ENCODE measurements around the gene DOCK7.

The DOCK7 gene

GRCh38 chr1:62523860-62524259, 164.3 kb downstream of the DOCK7 start:
- H3K9me3 Mint-ChIP-seq = peaks cover 16% of the 10 kb centered on the region
- H3K27ac Mint-ChIP-seq = no peak overlapping the region
- no peak for TF ChIP-seq CTCF (IDR thresholded peaks at IDR 0.05; ENCODE audit: unreplicated experiment in 3 of 3)

GRCh38 chr1:62516600-62516999, 171.6 kb downstream of the DOCK7 start:
- TF ChIP-seq CTCF (IDR thresholded peaks at IDR 0.05; ENCODE audit: unreplicated experiment in 3 of 3) = no peak
- peaks cover 20% of the 10 kb centered on the region for H3K9me3 Mint-ChIP-seq
- H3K4me1 Mint-ChIP-seq = no peaks in the 10 kb centered on the region
- H3K36me3 Mint-ChIP-seq (ENCODE audit: low read depth) = peaks cover 48% of the 10 kb centered on the region
- H3K27me3 Mint-ChIP-seq (ENCODE audit: low read depth) = no peaks in the 10 kb centered on the region
- H3K4me3 Mint-ChIP-seq = no peak overlapping the region
- no peak overlapping the region for H3K27ac Mint-ChIP-seq

More at GRCh38 chr1:62523860-62524259, 164.3 kb downstream of the DOCK7 start:
- Mint-ChIP-seq H3K4me1 (no peaks in the 10 kb centered on the region), H3K27me3 (ENCODE audit: low read depth) (no peaks in the 10 kb centered on the region), H3K36me3 (ENCODE audit: low read depth) (peaks cover 45% of the 10 kb centered on the region), H3K4me3 (no peak overlapping the region)

GRCh38 chr1:62514746-62515423, 173.3 kb downstream of the DOCK7 start:
- H3K36me3 Mint-ChIP-seq (ENCODE audit: low read depth) = peaks cover 39% of the 10 kb centered on the region
- H3K4me1 Mint-ChIP-seq = no peaks in the 10 kb centered on the region
- H3K4me3 Mint-ChIP-seq = no peak overlapping the region
- TF ChIP-seq CTCF (IDR thresholded peaks at IDR 0.05; ENCODE audit: unreplicated experiment in 3 of 3) = no peak
- no peaks in the 10 kb centered on the region for H3K27me3 Mint-ChIP-seq (ENCODE audit: low read depth)
- H3K9me3 Mint-ChIP-seq = peaks cover 14% of the 10 kb centered on the region
- no peak overlapping the region for H3K27ac Mint-ChIP-seq

GRCh38 chr1:62513013-62513412, 175.2 kb downstream of the DOCK7 start:
- H3K27me3 Mint-ChIP-seq (ENCODE audit: low read depth) = no peaks in the 10 kb centered on the region
- H3K4me3 Mint-ChIP-seq = no peak overlapping the region
- no peaks in the 10 kb centered on the region for H3K4me1 Mint-ChIP-seq
- no peak overlapping the region for H3K27ac Mint-ChIP-seq
- TF ChIP-seq CTCF (IDR thresholded peaks at IDR 0.05; ENCODE audit: unreplicated experiment in 3 of 3) = no peak
- peaks cover 26% of the 10 kb centered on the region for H3K36me3 Mint-ChIP-seq (ENCODE audit: low read depth)
- no peaks in the 10 kb centered on the region for H3K9me3 Mint-ChIP-seq

- TF ChIP-seq CTCF (IDR thresholded peaks at IDR 0.05; ENCODE audit: unreplicated experiment in 3 of 3) = no peak
- no peak overlapping the region for H3K4me3 Mint-ChIP-seq
- no peaks in the 10 kb centered on the region for H3K9me3 Mint-ChIP-seq
- no peaks in the 10 kb centered on the region for H3K27me3 Mint-ChIP-seq (ENCODE audit: low read depth)
- no peak overlapping the region for H3K27ac Mint-ChIP-seq
- peaks cover 42% of the 10 kb centered on the region for H3K36me3 Mint-ChIP-seq (ENCODE audit: low read depth)
- no peaks in the 10 kb centered on the region for H3K4me1 Mint-ChIP-seq
Measured at GRCh38 chr1:62509028-62509427, 179.2 kb downstream of the DOCK7 start.

GRCh38 chr1:62508187-62508758, 179.9 kb downstream of the DOCK7 start:
- peaks cover 41% of the 10 kb centered on the region for H3K36me3 Mint-ChIP-seq (ENCODE audit: low read depth)
- H3K4me3 Mint-ChIP-seq = no peak overlapping the region
- H3K4me1 Mint-ChIP-seq = no peaks in the 10 kb centered on the region
- peak; percentile 54 to 59 (median 56) for TF ChIP-seq CTCF (IDR thresholded peaks at IDR 0.05; ENCODE audit: unreplicated experiment in 3 of 3)
- no peaks in the 10 kb centered on the region for H3K27me3 Mint-ChIP-seq (ENCODE audit: low read depth)
- H3K27ac Mint-ChIP-seq = no peak overlapping the region
- H3K9me3 Mint-ChIP-seq = no peaks in the 10 kb centered on the region

All from nephron (organoid).